Upper lobe of left lung (tissue), 6 donors: ENCODE measurements around the gene NUP210L. TPM values are rescaled to one million over a fixed set of nuclear protein-coding genes. Genes with fewer than 3 reads are reported as not detected.
A peak's percentile ranks its signal among the peaks of the same experiment; 100 is the strongest.
"Not testable (repeated sequence)": the region's sequence is repeated elsewhere in the genome, so short reads cannot be mapped to it uniquely, and the experiment has no call there.

Experiments
- ATAC-seq, 2 donors: fragments of 200-7000 bp; cut with Tn5 transposase; one replicate each; pipeline ENCODE4 v1.9.1; 2022; ENCODE audit warnings: mild to moderate bottlenecking in 2 of 2, moderate library complexity in 2 of 2; ENCODE audit not compliant: low FRiP score in 2 of 2
- DNase-seq, 2 donors: peaks; one replicate each; pipeline ENCODE4 v3.0.0-alpha.2; 2019 to 2020
- H3K27ac ChIP-seq, 4 donors: fragments of 200-600 bp; sonication (generic); one replicate each; pipeline ENCODE4 v1.5.1; 2016 to 2019
- H3K27me3 ChIP-seq, 4 donors: fragments of 200-600 bp; sonication (generic); one replicate each; pipeline ENCODE4 v1.5.1; 2017 to 2019
- H3K36me3 ChIP-seq, 4 donors: fragments of 200-600 bp; sonication (generic); one replicate each; pipeline ENCODE4 v1.5.1; 2016 to 2019
- H3K4me1 ChIP-seq, 4 donors: fragments of 200-600 bp; sonication (generic); one replicate each; pipeline ENCODE4 v1.5.1; 2018 to 2019
- H3K4me3 ChIP-seq, 4 donors: fragments of 200-600 bp; sonication (generic); one replicate each; pipeline ENCODE4 v1.5.1; 2017 to 2019; ENCODE audit warnings: mild to moderate bottlenecking in 2 of 4, moderate library complexity in 1 of 4
- H3K9me3 ChIP-seq, 4 donors: fragments of 200-600 bp; sonication (generic); one replicate each; pipeline ENCODE4 v1.5.1; 2018 to 2019
- CTCF ChIP-seq, 6 experiments: fragments of 450-650 bp in 4 of 6; fragments of 200-600 bp in 2 of 6; sonication (generic) in 2 of 6; IDR thresholded peaks; one replicate each; pipeline ENCODE4 v1.5.1; 2016 to 2019; ENCODE audit warnings: antibody characterized with exemption in 6 of 6
- EP300 ChIP-seq, 4 donors: sonication (generic); formaldehyde crosslinking; IDR thresholded peaks; one replicate each; pipeline ENCODE4 v1.5.1; 2017; ENCODE audit warnings: antibody characterized with exemption in 4 of 4, control low read depth in 2 of 4
- POLR2A ChIP-seq, 4 donors: fragments of 450-650 bp; IDR thresholded peaks; one replicate each; pipeline ENCODE4 v1.5.1; 2016 to 2017; ENCODE audit warnings: antibody characterized with exemption in 4 of 4, mild to moderate bottlenecking in 2 of 4
- POLR2AphosphoS5 ChIP-seq, 2 donors: sonication (generic); formaldehyde crosslinking; IDR thresholded peaks; one replicate each; pipeline ENCODE4 v1.5.1; 2017; ENCODE audit warnings: antibody characterized with exemption in 2 of 2
- WGBS, 2 donors: methylation state at CpG; one replicate each; pipeline ENCODE4 v1.1.5; 2017 to 2018; 5-methylcytosine and 5-hydroxymethylcytosine counted together
- total RNA-seq, 6 donors: library from RNA; depleted of rRNA in 4 of 6; stranded (reverse); fragments of >200 nt in 4 of 6; gene quantifications; one replicate each; pipeline versions ENCODE4 v1.1.0 to v1.2.1, GENCODE V29; 2016 to 2021
- donor health status: DM: no; HTN: no; CAD: no; lungs with moderate emphysema.
- donor health status: DM: no; HTN: yes; CAD: no; lungs with severe emphysema.

Gene NUP210L
- total RNA-seq, 6 donors from 2014 or later: 0.11 to 0.91 (median 0.30) TPM; not detected in 2

DNA sequence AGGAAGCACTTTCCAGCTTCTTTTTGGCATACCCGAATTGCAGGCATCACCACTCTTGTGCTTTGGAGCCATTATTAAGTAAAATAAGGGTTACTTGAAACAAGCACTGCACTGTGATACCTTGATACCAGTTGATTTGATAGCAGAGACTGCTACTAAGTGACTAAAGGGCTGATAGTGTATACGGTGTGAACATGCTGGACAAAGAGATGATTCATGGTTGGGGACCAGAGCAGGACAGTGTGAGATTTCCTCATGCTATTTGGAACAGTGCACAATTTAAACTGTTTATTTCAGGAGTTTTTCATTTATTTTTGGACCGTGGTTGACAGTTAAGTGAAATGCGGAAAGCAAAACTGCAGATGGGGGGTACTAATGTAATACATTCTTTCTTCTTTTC, 154.5 kb downstream of the NUP210L start:
- no peak overlapping the region for H3K27ac ChIP-seq
- H3K4me1 ChIP-seq: no peaks in the 10 kb centered on the region
- DNase-seq: no peak
- TF ChIP-seq CTCF (IDR thresholded peaks at IDR 0.05) (no peak), POLR2A (IDR thresholded peaks at IDR 0.05) (no peak), POLR2AphosphoS5 (IDR thresholded peaks at IDR 0.05) (no peak), EP300 (IDR thresholded peaks at IDR 0.05) (no peak)
- WGBS, 2 donors: 86 to 87% methylated on average over 4 of the region's 4 CpGs
- no peak for ATAC-seq
- peaks cover 0 to 9% (median 4%) of the 10 kb centered on the region in 4 donors for H3K36me3 ChIP-seq
- no peaks in the 10 kb centered on the region for H3K9me3 ChIP-seq
- no peaks in the 10 kb centered on the region for H3K27me3 ChIP-seq
- H3K4me3 ChIP-seq: no peak overlapping the region

DNA sequence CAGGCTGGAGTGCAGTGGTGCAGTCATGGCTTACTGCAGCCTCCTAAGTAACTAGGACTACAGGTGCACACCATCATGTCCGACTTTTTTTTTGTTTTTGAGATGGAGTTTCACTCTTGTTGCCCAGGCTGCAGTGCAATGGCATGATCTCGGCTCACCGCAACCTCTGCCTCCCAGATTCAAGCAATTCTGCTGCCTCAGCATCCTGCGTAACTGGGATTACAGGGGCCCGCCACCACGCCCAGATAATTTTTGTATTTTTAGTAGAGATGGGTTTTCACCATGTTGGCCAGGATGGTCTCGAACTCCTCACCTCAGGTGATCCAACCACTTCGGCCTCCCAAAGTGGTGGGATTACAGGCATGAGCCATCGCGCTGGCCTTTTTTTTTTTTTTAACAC, 158.0 kb downstream of the NUP210L start:
- WGBS, 2 donors: 93 to 96% methylated on average over 10 of the region's 10 CpGs
- H3K4me3 ChIP-seq, H3K27me3 ChIP-seq, DNase-seq, H3K9me3 ChIP-seq, H3K27ac ChIP-seq, ATAC-seq: not testable (repeated sequence)
- Histone ChIP-seq H3K36me3 (peaks cover 8 to 40% (median 35%) of the 10 kb centered on the region in 4 donors), H3K4me1 (peaks cover 17 to 30% (median 19%) of the 10 kb centered on the region in 4 donors)

DNA sequence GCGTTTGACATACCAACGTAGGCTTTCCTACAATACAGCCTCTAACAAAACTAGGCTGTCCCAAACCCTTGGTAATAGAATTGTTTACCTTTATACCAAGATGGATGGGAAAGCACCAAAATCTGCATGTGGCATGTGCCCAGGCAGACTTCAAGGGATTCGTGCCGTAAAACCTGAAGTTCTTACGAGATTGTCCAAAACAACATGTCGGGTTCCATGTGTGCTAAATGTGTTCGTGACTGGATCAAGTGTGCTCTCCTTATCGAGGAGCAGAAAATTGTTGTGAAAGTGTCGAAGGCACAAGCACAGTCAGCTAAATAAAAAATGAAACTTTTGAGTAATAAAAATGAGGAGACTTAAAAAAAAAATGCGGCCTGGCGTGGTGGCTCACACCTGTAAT, 159.2 kb downstream of the NUP210L start:
- Histone ChIP-seq H3K4me1 (peaks cover 22 to 38% (median 25%) of the 10 kb centered on the region in 4 donors), H3K9me3 (no peaks in the 10 kb centered on the region), H3K27ac (no peak overlapping the region), H3K4me3 (no peak overlapping the region), H3K36me3 (peaks cover 12 to 46% (median 37%) of the 10 kb centered on the region in 4 donors), H3K27me3 (no peaks in the 10 kb centered on the region)
- ATAC-seq (no peak), DNase-seq (no peak)
- WGBS, 2 donors: 98% methylated on average over 11 of the region's 11 CpGs
- TF ChIP-seq CTCF (IDR thresholded peaks at IDR 0.05) (no peak), POLR2A (IDR thresholded peaks at IDR 0.05) (no peak), EP300 (IDR thresholded peaks at IDR 0.05) (no peak), POLR2AphosphoS5 (IDR thresholded peaks at IDR 0.05) (no peak)

DNA sequence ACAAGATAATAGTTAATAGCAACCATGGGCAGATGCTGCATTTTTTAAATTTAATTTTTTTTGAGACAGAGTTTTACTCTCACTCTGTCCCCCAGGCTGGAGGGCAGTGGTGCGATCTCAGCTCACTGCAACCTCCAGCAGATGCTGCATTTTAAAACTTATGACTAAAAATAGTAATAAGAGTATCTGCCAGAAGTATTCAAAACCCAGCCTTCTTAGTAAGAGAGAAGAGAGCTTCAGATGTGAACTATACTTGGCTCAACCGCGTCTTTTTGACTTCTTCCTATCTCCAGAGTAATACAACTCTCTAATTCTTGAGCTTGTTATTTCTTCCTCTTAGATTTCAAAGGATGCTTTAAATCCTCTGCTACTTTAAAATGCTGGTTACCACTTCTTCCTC, 159.7 kb downstream of the NUP210L start:
- no peak for DNase-seq
- 79 to 96% methylated on average over 3 of the region's 3 CpGs for WGBS, 2 donors
- Histone ChIP-seq H3K27me3 (no peaks in the 10 kb centered on the region), H3K9me3 (no peaks in the 10 kb centered on the region), H3K4me3 (no peak overlapping the region), H3K27ac (no peak overlapping the region), H3K36me3 (peaks cover 12 to 46% (median 37%) of the 10 kb centered on the region in 4 donors), H3K4me1 (peaks cover 22 to 40% (median 26%) of the 10 kb centered on the region in 4 donors)
- no peak for TF ChIP-seq EP300 (IDR thresholded peaks at IDR 0.05)
- TF ChIP-seq POLR2AphosphoS5 (IDR thresholded peaks at IDR 0.05): no peak
- no peak for ATAC-seq

DNA sequence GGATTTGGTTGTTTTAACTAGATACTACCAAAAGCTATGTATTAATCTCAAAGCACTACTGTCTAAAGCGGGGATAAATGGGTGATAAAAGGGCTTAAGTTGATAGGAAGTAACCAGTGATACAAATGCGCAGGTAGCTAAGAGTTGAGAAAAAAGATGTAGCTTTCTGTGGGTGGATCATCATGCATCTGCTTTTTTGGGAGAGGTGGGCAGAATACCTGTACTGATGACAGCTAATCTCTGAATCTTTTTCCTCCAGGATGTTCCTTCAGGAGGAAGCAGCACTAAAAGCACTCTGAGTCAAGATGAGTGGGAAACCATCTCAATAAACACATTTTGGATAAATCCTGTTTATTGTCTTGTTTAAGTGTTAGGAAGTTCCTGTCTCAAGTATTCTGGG, 163.1 kb downstream of the NUP210L start:
- WGBS, 2 donors: 82 to 90% methylated on average over 2 of the region's 2 CpGs
- Histone ChIP-seq H3K27ac (peak overlapping the region; percentile 90 to 99 (median 95)), H3K9me3 (no peaks in the 10 kb centered on the region), H3K4me3 (peak overlapping the region in 3 of 4 donors; percentile 73 to 90 (median 84)), H3K36me3 (peaks cover 12 to 46% (median 37%) of the 10 kb centered on the region in 4 donors), H3K4me1 (peaks cover 26 to 51% (median 35%) of the 10 kb centered on the region in 4 donors), H3K27me3 (no peaks in the 10 kb centered on the region)
- TF ChIP-seq POLR2A (IDR thresholded peaks at IDR 0.05) (no peak), POLR2AphosphoS5 (IDR thresholded peaks at IDR 0.05) (no peak), EP300 (IDR thresholded peaks at IDR 0.05) (no peak), CTCF (IDR thresholded peaks at IDR 0.05) (no peak)
- DNase-seq (no peak), ATAC-seq (no peak)

DNA sequence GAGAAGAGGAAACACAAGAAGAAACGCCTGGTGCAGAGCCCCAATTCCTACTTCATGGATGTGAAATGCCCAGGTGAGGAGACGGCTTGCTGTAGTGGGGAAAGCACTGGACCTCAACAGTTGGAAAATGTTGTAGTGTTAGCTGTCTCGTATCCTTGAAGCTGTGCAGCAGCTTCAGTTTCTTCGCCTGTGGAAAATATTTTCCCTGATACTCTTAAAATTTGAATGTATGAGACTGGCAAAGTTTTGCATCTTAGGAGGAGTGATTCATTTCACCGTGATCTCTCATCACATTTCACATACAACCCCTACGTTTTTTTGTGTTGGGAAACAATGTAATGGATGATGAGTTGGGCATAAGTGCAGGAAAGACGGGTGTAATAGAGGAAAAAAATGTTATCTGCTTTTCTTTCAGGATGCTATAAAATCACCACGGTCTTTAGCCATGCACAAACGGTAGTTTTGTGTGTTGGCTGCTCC, 163.7 kb downstream of the NUP210L start:
- H3K9me3 ChIP-seq: no peaks in the 10 kb centered on the region
- H3K4me1 ChIP-seq: peaks cover 32 to 57% (median 38%) of the 10 kb centered on the region in 4 donors
- TF ChIP-seq EP300 (IDR thresholded peaks at IDR 0.05) (no peak), POLR2AphosphoS5 (IDR thresholded peaks at IDR 0.05) (no peak), POLR2A (IDR thresholded peaks at IDR 0.05) (no peak), CTCF (IDR thresholded peaks at IDR 0.05) (no peak)
- DNase-seq (no peak), ATAC-seq (no peak)
- no peaks in the 10 kb centered on the region for H3K27me3 ChIP-seq
- H3K36me3 ChIP-seq: peaks cover 12 to 46% (median 36%) of the 10 kb centered on the region in 4 donors
- peak overlapping the region; percentile 90 to 99 (median 95) for H3K27ac ChIP-seq
- 9 to 10% methylated on average over 9 of the region's 9 CpGs for WGBS, 2 donors
- peak overlapping the region; percentile 44 to 90 (median 78) for H3K4me3 ChIP-seq
